ENCODE measurements around the gene RECQL5.
A peak's percentile ranks its signal among the peaks of the same experiment; 100 is the strongest.
"Not testable (repeated sequence)": the region's sequence is repeated elsewhere in the genome, so short reads cannot be mapped to it uniquely, and the experiment has no call there.

RECQL5 gene

DNA sequence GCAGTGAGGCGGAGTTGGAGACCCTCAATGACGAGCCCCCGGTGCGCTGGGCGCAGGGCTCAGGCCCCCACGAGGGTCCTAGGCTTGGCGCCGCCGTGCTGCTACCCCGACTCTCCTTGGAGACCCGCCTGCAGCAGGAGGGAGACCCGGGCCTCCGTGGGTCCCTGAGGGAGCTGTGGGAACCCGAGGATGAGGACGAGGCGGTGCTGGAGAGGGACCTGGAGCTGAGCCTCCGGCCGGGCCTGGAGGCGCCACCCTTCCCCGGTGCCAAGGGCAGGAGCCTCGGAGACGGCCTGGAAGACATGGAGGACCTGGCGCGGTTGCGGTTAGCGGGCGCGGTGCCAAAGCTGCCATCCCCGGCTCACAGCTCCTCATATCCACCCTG is 77.0 kb downstream of the RECQL5 start:
- DNase-seq: no peak

DNA sequence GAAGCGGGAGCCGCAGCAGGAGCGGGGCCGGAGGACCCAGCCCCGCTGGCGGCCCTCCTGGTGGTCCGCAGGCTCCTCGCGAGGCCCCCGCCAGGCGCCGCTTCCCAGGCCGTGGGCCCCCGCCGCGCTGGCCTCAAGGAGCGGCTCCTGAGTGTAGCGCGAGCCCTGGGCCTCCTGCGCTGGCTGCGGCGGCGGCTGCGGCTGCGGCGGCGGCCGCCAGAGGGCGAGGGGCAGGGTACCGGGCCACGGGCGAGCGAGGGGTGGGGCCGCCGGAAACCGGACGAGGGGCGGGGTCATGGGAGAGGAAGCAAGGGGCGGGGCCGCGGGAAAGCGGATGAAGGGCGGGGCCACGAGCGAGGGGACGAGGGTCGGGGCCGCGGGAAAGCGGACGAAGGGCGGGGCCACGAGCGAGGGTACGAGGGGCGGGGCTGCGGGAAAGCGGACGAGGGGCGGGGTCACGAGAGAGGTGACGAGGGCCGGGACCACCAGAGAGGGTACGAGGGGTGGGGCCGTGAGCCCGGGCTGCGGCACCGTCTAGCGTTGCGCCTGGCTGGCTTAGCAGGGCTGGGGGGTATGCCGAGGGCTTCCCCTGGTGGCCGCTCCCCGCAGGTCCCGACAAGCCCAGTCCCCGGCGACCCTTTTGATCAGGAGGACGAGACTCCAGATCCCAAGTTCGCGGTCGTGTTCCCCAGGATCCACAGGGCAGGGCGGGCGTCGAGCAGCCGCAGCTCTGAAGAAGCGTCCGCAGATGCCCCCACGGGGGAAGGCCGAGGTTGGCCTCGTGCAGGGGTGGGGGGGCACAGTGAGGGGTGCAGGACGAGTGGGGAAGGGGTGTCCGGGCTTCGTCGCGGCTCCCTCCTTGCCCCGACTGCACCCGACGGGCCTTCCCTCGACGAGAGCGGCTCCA is 77.7 kb downstream of the RECQL5 start:
- DNase-seq: peak; percentile 88

DNA sequence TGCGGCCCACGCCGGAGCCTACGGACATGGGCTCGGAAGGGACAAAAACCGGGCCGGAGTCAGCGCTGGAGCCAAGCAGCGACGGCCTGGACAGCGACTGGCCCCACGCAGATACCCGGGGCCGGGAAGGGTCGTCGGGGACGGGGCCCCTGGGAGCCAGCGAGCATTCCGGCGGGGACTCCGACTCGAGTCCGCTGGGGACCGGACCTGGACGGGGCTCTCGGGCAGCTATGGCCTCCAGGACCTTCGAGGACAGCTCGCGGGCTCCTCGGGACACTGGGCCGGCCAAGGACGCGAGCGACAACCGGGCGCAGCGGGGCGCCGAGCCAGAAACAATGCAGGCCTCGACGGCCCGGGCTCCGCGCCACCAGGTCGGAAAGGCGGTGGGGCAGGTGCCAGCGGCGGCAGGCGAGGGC is 78.3 kb downstream of the RECQL5 start:
- no peak for DNase-seq

DNA sequence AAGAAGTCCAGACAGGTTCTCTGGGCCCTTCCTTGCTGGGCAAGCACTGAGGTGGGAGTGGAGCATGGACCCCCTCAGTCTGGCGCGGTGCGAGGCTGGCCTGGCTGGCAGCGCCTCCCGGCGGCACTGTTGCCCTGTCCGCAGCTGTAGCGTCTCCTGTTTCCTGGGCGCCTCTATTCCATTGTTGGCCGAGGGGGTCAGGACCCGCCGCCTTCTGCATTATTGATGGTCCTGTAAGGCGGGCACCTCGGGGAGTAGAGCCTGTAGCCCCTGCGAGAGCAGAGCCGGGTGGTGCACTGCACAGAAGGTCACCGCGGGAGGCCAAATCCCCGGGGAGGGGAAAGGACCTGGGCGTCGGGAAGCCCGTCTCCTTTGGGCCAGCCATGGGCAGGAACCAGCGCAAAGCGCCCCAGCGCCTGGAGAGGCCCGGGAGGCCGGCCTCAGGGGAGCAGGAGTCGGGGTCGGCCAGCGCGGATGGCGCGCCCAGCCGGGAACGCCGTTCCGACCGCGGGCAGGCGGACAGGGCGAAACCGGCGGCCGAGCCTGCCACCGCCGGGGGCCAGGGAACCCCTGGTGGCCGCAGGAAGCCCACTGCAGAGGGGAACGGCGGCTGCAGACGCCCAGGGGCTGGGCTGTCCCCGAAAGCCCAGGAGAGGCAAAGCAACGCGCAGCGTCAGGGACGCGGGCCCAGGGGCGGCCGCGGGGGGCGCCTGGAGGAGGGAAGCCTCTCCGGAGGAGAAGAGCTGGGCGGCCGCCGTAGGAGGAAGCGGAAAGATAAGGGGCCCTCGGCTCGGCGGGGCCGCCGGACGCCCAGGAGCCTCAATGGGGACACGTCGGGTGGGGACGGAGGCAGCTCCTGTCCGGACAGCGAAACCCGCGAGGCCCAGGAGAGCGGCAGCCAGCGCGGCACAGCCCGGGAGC is 79.0 kb downstream of the RECQL5 start, which contains the start of gene MYO15B:
MYO15B (plus strand) TSS at position 126 of the 921 bp plus-strand sequence; CDS start at position 384, 258 bp downstream.
- no peak for DNase-seq

GRCh38 chr17:75584849-75585175 is 82.1 kb downstream of the RECQL5 start:
- DNase-seq: no peak

DNA sequence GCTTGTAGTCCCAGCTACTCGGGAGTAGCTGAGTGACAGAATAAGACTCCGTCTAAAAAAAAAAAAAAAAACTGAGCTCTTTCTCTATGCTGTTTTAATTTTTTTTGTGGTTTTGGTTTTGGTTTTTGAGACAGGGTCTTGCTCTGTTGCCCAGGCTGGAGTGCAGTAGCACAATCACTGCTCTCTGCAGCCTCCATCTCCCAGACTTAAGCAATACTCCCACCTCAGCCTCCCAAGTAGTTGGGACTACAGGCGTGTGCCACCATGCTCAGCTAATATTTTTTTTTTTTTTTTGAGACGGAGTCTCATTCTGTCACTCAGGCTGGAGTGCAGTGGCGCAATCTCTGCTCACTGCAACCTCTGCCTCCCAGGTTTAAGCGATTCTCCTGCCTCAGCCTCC is 83.8 kb downstream of the RECQL5 start:
- not testable (repeated sequence) for DNase-seq

- not testable (repeated sequence) for DNase-seq
Measured at GRCh38 chr17:75581121-75581725, 85.7 kb downstream of the RECQL5 start.

Measured in NCI-H2107 (cell line).